Heart right ventricle (tissue), 16 donors: ENCODE data around the gene GPR65. TPM values are rescaled to one million over a fixed set of nuclear protein-coding genes. Genes with fewer than 3 reads are reported as not detected.

ENCODE experiments used
- ATAC-seq, 8 donors: fragments of 200-7000 bp; cut with Tn5 transposase; one replicate each; pipeline ENCODE4 v1.9.1; 2020; ENCODE audit warnings: mild to moderate bottlenecking in 8 of 8, moderate library complexity in 8 of 8, moderate number of reproducible peaks in 1 of 8
- DNase-seq, 2 donors: peaks; one replicate each; pipeline ENCODE4 v3.0.0-alpha.2; 2020
- H3K27ac ChIP-seq, 10 donors: fragments of 200-600 bp; sonication (generic) in 2 of 10; one replicate each; pipeline versions ENCODE4 v1.5.0 to v1.8.0; 2020 to 2022; ENCODE audit warnings: mild to moderate bottlenecking in 3 of 10
- H3K27me3 ChIP-seq, 7 donors: fragments of 200-600 bp; one replicate each; pipeline ENCODE4 v1.8.0; 2021 to 2022; ENCODE audit warnings: mild to moderate bottlenecking in 2 of 7
- H3K36me3 ChIP-seq, 9 donors: fragments of 200-600 bp; sonication (generic) in 1 of 9; one replicate each; pipeline versions ENCODE4 v1.5.0 to v1.8.0; 2020 to 2022; ENCODE audit warnings: mild to moderate bottlenecking in 2 of 9
- H3K4me1 ChIP-seq, 9 donors: fragments of 200-600 bp; sonication (generic) in 1 of 9; one replicate each; pipeline versions ENCODE4 v1.5.0 to v1.8.0; 2020 to 2022; ENCODE audit warnings: mild to moderate bottlenecking in 4 of 9
- H3K4me3 ChIP-seq, 10 donors: fragments of 200-600 bp; sonication (generic) in 2 of 10; one replicate each; pipeline versions ENCODE4 v1.5.0 to v1.8.0; 2020 to 2022; ENCODE audit warnings: mild to moderate bottlenecking in 7 of 10, moderate library complexity in 2 of 10
- H3K9me3 ChIP-seq, 11 donors: fragments of 200-600 bp in 10 of 11; sonication (generic) in 2 of 11; one replicate each; pipeline versions ENCODE4 v1.5.0 to v1.8.0; 2013 to 2022; ENCODE audit warnings: mild to moderate bottlenecking in 2 of 11, control low read depth in 1 of 11, moderate library complexity in 1 of 11
- CTCF ChIP-seq, 9 donors: fragments of 200-600 bp; sonication (generic) in 2 of 9; IDR thresholded peaks; one replicate each; pipeline versions ENCODE4 v1.5.0 to v1.8.0; 2021 to 2022; ENCODE audit warnings: antibody characterized with exemption in 9 of 9, mild to moderate bottlenecking in 5 of 9, moderate library complexity in 1 of 9
- WGBS, 2 donors: extraction: QIAGEN DNeasy Blood & Tissue Kit; methylation state at CpG; one replicate each; pipeline ENCODE4 v1.1.7; 2013; ENCODE audit warnings: inconsistent platforms in 1 of 2; 5-methylcytosine and 5-hydroxymethylcytosine counted together
- intact Hi-C, 10 donors: fragments of 100-400 bp; cut with DNase I; formaldehyde crosslinking; loops; one replicate each; pipeline versions ENCODE4 v1.11.1 to v1.14.2; 2022
- long read RNA-seq, 3 donors: library from polyadenylated mRNA; unstranded; transcript quantifications; one replicate each; pipeline ENCODE4 v2.0.0, GENCODE V29; 2020 to 2021
- polyA plus RNA-seq, 2 donors: library from polyadenylated mRNA; stranded (reverse); fragments of 200-250 nt; gene quantifications; one replicate each; pipeline ENCODE4 v1.2.3, GENCODE V29; 2013
- total RNA-seq, 10 donors: library from RNA; stranded (reverse); fragmentation: NEBNext Ultra II Directional in 3 of 10; extraction: Animal tissue kit (Norgen Biotek cat#: 25700) in 3 of 10; gene quantifications; one replicate each; pipeline versions ENCODE4 v1.2.1 to v1.2.4, GENCODE V29; 2021 to 2023
- donor health status: Arrhythmogenic right ventricular cardiomyopathy.
- donor health status: ischemic (EF 13 %, LVEDD 7.1; RV severe dilation, severe dysfunction).
- donor health status: healthy with polysubstance abuse.
- donor health status: DM: no; HTN: yes; CAD: no.
- donor health status: DM: no; HTN: no; CAD: no.
- donor health status: ischemic (EF 25% LVEDD 6.9; RV normal size, moderate dysfunction).
- donor health status: ischemic (EF 25% LVEDD 5.7; RV mildly dilated, moderate dysfunction).
- donor health status: healthy.
- donor health status: DM: yes; HTN: yes; CAD: no.
- donor health status: Ischemic cardiomyopathy.
- donor health status: ischemic (EF 35%, LVEDD 5.7; RV mildly dilated, moderate dysfunction).
- donor health status: nonischemic (EF 11% LVEDD 7.7; RV severe dilation, severe dysfunction).
- donor health status: DM: yes; HTN: yes; CAD: no.
- donor health status: PGD.
- donor health status: ischemic (EF 29% LVEDD 5.4; RV normal size, mild dysfunction).
- donor health status: nonischemic (EF 23%, LVEDD 6.1; RV moderate dilation, normal function).

The GPR65 gene
- total RNA-seq: 1 to 10 TPM in 1 of 10 donors, under 1 TPM in 9; 0.09 to 3.2 (median 0.29) TPM
- under 1 TPM; 0.29 TPM for polyA plus RNA-seq
- long read RNA-seq, donor 1: 0 reads
- long read RNA-seq, donor 2, full-length matches to known transcripts: 1 of 1 reads
- long read RNA-seq, donor 2, partial matches to known transcripts: 0 of 1 reads
- long read RNA-seq, donor 2, other reads (novel, unspliced or antisense): 0 of 1 reads
- long read RNA-seq, donor 3: 0 reads

DNA sequence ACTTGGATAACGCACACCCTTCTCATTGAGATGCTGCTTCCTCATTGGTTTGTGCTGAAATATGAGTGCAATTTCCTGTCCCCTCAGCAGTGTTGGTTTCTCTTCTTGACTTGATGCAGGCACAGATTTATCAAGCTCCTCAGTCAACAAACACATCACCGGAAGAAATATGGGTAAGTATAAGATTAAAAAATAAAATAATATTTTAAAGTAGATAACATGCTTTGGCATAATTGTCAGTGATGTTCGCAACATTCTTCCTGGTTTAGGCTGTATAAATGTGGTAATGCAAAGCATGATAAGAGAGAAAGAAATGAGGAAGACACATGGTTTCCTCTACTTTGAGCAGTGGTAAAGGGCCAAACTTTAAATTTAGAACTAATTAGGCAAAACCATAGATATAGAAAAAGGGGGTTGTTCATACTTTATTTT is at the start of gene GPR65:
Gene GPR65 (plus strand): TSS at position 86 of the 432 bp plus-strand sequence. CDS start 5,713 bp downstream, outside the sequence.
- 33 to 47% methylated on average over 3 of the region's 3 CpGs for WGBS, 2 donors
- no peaks in the 10 kb centered on the region for H3K36me3 ChIP-seq
- intact Hi-C loops: no loop called here
- ATAC-seq (peak in 5 of 8 donors; percentile 51 to 74 (median 66)), DNase-seq (no peak)
- no peaks in the 10 kb centered on the region for H3K27me3 ChIP-seq
- H3K9me3 ChIP-seq: no peaks in the 10 kb centered on the region
- H3K4me1 ChIP-seq: peaks cover 0 to 70% (median 0%) of the 10 kb centered on the region in 9 donors
- peak within 1 kb of the TSS in 4 of 10 donors; percentile 30 to 87 (median 56) for H3K27ac ChIP-seq
- peak within 1 kb of the TSS in 6 of 10 donors; percentile 23 to 54 (median 34) for H3K4me3 ChIP-seq
- no peak for TF ChIP-seq CTCF (IDR thresholded peaks at IDR 0.05)

- WGBS, 2 donors: 61% methylated on average over 6 of the region's 6 CpGs
- intact Hi-C loops: no loop called here
- H3K36me3 ChIP-seq: peaks cover 0 to 51% (median under 1%) of the 10 kb centered on the region in 9 donors
Observed at GRCh38 chr14:87955501-87955900, 49.4 kb upstream of the GPR65 start.

GRCh38 chr14:87960013-87960787 is 44.7 kb upstream of the GPR65 start:
- ATAC-seq (peak in 2 of 8 donors; percentile 16 to 22), DNase-seq (no peak)
- Histone ChIP-seq H3K27me3 (no peaks in the 10 kb centered on the region), H3K27ac (no peak overlapping the region), H3K9me3 (no peaks in the 10 kb centered on the region), H3K4me3 (no peak overlapping the region), H3K36me3 (peaks cover 0 to 91% (median 7%) of the 10 kb centered on the region in 9 donors), H3K4me1 (peaks cover 0 to 8% (median 0%) of the 10 kb centered on the region in 9 donors)
- intact Hi-C loops: no loop called here
- 92 to 93% methylated on average over 5 of the region's 5 CpGs for WGBS, 2 donors
- TF ChIP-seq CTCF (IDR thresholded peaks at IDR 0.05): no peak

More at GRCh38 chr14:87955501-87955900, 49.4 kb upstream of the GPR65 start:
- Histone ChIP-seq H3K27me3 (no peaks in the 10 kb centered on the region), H3K4me3 (no peak overlapping the region), H3K27ac (no peak overlapping the region), H3K9me3 (no peaks in the 10 kb centered on the region), H3K4me1 (peaks cover 0 to 12% (median 0%) of the 10 kb centered on the region in 9 donors)
- no peak for TF ChIP-seq CTCF (IDR thresholded peaks at IDR 0.05)
- no peak for ATAC-seq
- DNase-seq: no peak

- no peak for DNase-seq
- intact Hi-C loops: no loop called here
- no peaks in the 10 kb centered on the region for H3K27me3 ChIP-seq
- H3K4me3 ChIP-seq: no peak overlapping the region
- H3K9me3 ChIP-seq: no peaks in the 10 kb centered on the region
- ATAC-seq: no peak
- H3K27ac ChIP-seq: no peak overlapping the region
- H3K36me3 ChIP-seq: peaks cover 0 to 91% (median 7%) of the 10 kb centered on the region in 9 donors
- H3K4me1 ChIP-seq: peaks cover 0 to 5% (median 0%) of the 10 kb centered on the region in 9 donors
- TF ChIP-seq CTCF (IDR thresholded peaks at IDR 0.05): no peak
- 86 to 87% methylated on average over 2 of the region's 2 CpGs for WGBS, 2 donors
Observed at GRCh38 chr14:87961246-87961645, 43.7 kb upstream of the GPR65 start.
